Left ventricle myocardium inferior (tissue), 1 donor: Measurements from ENCODE around the gene NRXN2. TPM values are rescaled to one million over a fixed set of nuclear protein-coding genes. Genes with fewer than 3 reads are reported as not detected.

Experiments
- total RNA-seq: library from RNA; stranded (reverse); fragmentation: NEBNext Ultra II Directional; extraction: Animal tissue kit (Norgen Biotek cat#: 25700); gene quantifications from one replicate; pipeline ENCODE4 v1.2.1, GENCODE V29; 2021
- donor health status: DM: no; HTN: yes; CAD: no; lungs with severe emphysema.

The NRXN2 gene
- total RNA-seq, 1 donor from 2014 or later, result 0.71 TPM

Other genes with a start within 250 kb of the NRXN2 start
- gene SLC22A11, start 167.3 kb downstream of the NRXN2 start, total RNA-seq, result not detected
- gene SLC22A12, start 132.0 kb downstream of the NRXN2 start, total RNA-seq, result not detected
- 21.1 TPM for gene RASGRP2, start 20.9 kb upstream of the NRXN2 start, total RNA-seq
- 89.5 TPM for gene PYGM, start 36.8 kb upstream of the NRXN2 start, total RNA-seq
- 188 TPM for gene SF1, start 55.3 kb upstream of the NRXN2 start, total RNA-seq
- gene MAP4K2, start 80.0 kb upstream of the NRXN2 start, total RNA-seq, result 7.5 TPM
- 8.7 TPM for gene MEN1, start 87.4 kb upstream of the NRXN2 start, total RNA-seq
- gene CDC42BPG, start 121.5 kb upstream of the NRXN2 start, total RNA-seq, result 1.1 TPM
- 40.3 TPM for gene EHD1, start 155.4 kb upstream of the NRXN2 start, total RNA-seq
- 13.1 TPM for gene ATG2A, start 194.0 kb upstream of the NRXN2 start, total RNA-seq
- gene PPP2R5B, start 201.5 kb upstream of the NRXN2 start, total RNA-seq, result 22.5 TPM
- gene GPHA2, start 212.7 kb upstream of the NRXN2 start, total RNA-seq, result not detected
- not detected for gene MAJIN, start 248.9 kb upstream of the NRXN2 start, total RNA-seq